ENCODE measurements around the gene PDE9A.

The PDE9A gene

DNA sequence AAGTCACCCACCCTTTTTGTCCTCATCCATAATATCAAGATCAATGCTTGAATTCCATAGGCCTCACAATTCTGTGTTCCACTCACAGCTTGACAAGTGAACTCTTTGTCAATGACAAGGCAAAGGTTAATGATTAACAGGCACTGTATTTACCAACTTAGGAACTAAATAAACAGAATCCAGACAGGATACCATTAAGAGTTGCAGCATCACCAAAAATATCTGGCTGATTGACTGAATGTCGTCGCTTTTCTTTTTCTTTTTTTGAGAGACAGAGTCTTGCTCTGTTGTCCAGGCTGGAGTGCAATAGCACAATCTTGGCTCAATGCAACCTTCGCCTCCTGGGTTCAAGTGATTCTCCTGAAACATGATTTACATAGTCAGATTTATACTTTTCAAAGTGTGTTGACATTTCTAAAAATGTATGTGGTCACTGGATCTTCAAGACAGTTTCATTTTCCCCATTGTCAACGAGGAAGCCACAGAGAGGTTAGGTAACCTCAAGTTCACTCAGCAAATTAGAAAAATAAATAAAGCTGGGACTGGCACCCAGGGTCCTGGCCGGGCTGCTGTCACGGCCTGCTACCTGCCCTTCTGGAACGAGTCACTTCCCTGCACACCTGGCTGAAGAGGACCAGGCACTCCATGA, 81.0 kb downstream of the PDE9A start:
- H3K27ac ChIP-seq (ENCODE audit: low read length), result no peak overlapping the region
- TF ChIP-seq EZH2 (IDR thresholded peaks at IDR 0.05; ENCODE audit: borderline replicate concordance, low read depth, low read length, severe bottlenecking), result no peak
- TF ChIP-seq, protein P1, sequence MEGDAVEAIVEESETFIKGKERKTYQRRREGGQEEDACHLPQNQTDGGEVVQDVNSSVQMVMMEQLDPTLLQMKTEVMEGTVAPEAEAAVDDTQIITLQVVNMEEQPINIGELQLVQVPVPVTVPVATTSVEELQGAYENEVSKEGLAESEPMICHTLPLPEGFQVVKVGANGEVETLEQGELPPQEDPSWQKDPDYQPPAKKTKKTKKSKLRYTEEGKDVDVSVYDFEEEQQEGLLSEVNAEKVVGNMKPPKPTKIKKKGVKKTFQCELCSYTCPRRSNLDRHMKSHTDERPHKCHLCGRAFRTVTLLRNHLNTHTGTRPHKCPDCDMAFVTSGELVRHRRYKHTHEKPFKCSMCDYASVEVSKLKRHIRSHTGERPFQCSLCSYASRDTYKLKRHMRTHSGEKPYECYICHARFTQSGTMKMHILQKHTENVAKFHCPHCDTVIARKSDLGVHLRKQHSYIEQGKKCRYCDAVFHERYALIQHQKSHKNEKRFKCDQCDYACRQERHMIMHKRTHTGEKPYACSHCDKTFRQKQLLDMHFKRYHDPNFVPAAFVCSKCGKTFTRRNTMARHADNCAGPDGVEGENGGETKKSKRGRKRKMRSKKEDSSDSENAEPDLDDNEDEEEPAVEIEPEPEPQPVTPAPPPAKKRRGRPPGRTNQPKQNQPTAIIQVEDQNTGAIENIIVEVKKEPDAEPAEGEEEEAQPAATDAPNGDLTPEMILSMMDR (IDR thresholded peaks at IDR 0.05; ENCODE audit: borderline replicate concordance, extremely low read depth, low read length, poor library complexity, severe bottlenecking), result no peak
- peaks cover 12% of the 10 kb centered on the region for H3K4me1 ChIP-seq (ENCODE audit: insufficient read depth, low read length)
- H3K9ac ChIP-seq (ENCODE audit: low read depth, low read length), result no peak overlapping the region
- no peaks in the 10 kb centered on the region for H3K27me3 ChIP-seq (ENCODE audit: insufficient read depth, low read length, poor library complexity)
- no peaks in the 10 kb centered on the region for H4K20me1 ChIP-seq (ENCODE audit: insufficient read depth, low read length)
- H3K9me3 ChIP-seq (ENCODE audit: insufficient read depth, low read length, severe bottlenecking), result no peaks in the 10 kb centered on the region
- H3K36me3 ChIP-seq (ENCODE audit: insufficient read depth, low read length), result no peaks in the 10 kb centered on the region
- H3K4me2 ChIP-seq (ENCODE audit: insufficient read depth, low read length), result no peak overlapping the region
- no peak overlapping the region for H2AFZ ChIP-seq (ENCODE audit: low read depth, low read length)
- no peak overlapping the region for H3K4me3 ChIP-seq (ENCODE audit: low read depth in 1 of 2, low read length in 2 of 2)
- no peaks in the 10 kb centered on the region for H3K79me2 ChIP-seq (ENCODE audit: insufficient read depth, low read length)
- no peak for DNase-seq
- peak; percentile 25; the same call in 1 of the 3 replicates for ATAC-seq (ENCODE audit: insufficient read depth, low read depth)

DNA sequence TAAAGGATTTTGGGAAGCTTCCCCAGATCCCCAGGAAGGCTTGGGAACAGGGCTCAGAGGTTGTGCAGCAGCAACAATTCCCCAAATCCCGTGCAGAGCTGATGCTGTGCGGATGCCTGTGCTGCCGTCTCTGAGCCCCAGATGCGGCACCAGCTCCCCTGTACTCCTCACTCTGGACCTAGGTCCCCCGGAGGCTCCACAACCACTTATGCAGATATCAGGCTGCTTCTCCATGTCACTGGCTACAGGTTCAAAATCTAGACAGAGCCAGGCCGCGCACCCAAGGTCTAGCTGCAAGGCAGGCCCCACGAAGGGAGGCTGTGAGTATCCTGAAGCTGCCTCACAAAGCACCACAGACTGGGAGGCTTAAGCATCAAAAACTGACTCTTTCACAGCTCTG, 81.6 kb downstream of the PDE9A start:
- Histone ChIP-seq H3K27ac (ENCODE audit: low read length) (no peak overlapping the region), H3K36me3 (ENCODE audit: insufficient read depth, low read length) (no peaks in the 10 kb centered on the region), H4K20me1 (ENCODE audit: insufficient read depth, low read length) (no peaks in the 10 kb centered on the region), H3K27me3 (ENCODE audit: insufficient read depth, low read length, poor library complexity) (no peaks in the 10 kb centered on the region), H3K4me1 (ENCODE audit: insufficient read depth, low read length) (peaks cover 12% of the 10 kb centered on the region), H3K4me3 (ENCODE audit: low read depth in 1 of 2, low read length in 2 of 2) (no peak overlapping the region), H3K79me2 (ENCODE audit: insufficient read depth, low read length) (no peaks in the 10 kb centered on the region), H3K9me3 (ENCODE audit: insufficient read depth, low read length, severe bottlenecking) (no peaks in the 10 kb centered on the region), H2AFZ (ENCODE audit: low read depth, low read length) (no peak overlapping the region), H3K9ac (ENCODE audit: low read depth, low read length) (no peak overlapping the region), H3K4me2 (ENCODE audit: insufficient read depth, low read length) (no peak overlapping the region)
- DNase-seq (no peak), ATAC-seq (ENCODE audit: insufficient read depth, low read depth) (no peak)
- TF ChIP-seq, protein P1 (IDR thresholded peaks at IDR 0.05; ENCODE audit: borderline replicate concordance, extremely low read depth, low read length, poor library complexity, severe bottlenecking), result no peak
- no peak for TF ChIP-seq EZH2 (IDR thresholded peaks at IDR 0.05; ENCODE audit: borderline replicate concordance, low read depth, low read length, severe bottlenecking)

DNA sequence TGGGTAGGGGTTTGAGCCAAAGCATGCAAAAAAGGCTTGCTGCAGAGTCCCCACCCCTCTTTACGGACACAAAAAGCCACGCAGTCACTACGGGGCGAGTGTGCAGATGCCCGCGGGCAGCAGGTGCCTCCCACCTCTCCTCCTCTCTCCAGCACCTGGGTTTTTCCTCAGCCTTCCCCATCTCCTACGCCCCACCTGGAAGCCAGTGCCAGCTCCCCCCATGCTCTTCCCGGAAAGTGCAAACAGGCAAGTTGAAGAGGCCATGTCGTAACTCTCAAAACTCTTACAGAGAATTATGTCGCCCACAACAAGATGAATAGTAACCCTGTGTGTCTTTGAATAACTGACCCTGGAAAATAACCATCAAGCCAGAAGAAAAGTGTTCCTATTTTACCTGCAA, 82.5 kb downstream of the PDE9A start:
- DNase-seq, result no peak
- no peaks in the 10 kb centered on the region for H3K27me3 ChIP-seq (ENCODE audit: insufficient read depth, low read length, poor library complexity)
- H3K4me3 ChIP-seq (ENCODE audit: low read depth in 1 of 2, low read length in 2 of 2), result no peak overlapping the region
- peaks cover 12% of the 10 kb centered on the region for H3K4me1 ChIP-seq (ENCODE audit: insufficient read depth, low read length)
- H3K79me2 ChIP-seq (ENCODE audit: insufficient read depth, low read length), result no peaks in the 10 kb centered on the region
- no peak overlapping the region for H2AFZ ChIP-seq (ENCODE audit: low read depth, low read length)
- no peak overlapping the region for H3K27ac ChIP-seq (ENCODE audit: low read length)
- H3K9ac ChIP-seq (ENCODE audit: low read depth, low read length), result no peak overlapping the region
- no peak overlapping the region for H3K4me2 ChIP-seq (ENCODE audit: insufficient read depth, low read length)
- no peaks in the 10 kb centered on the region for H3K9me3 ChIP-seq (ENCODE audit: insufficient read depth, low read length, severe bottlenecking)
- H3K36me3 ChIP-seq (ENCODE audit: insufficient read depth, low read length), result no peaks in the 10 kb centered on the region
- no peak for ATAC-seq (ENCODE audit: insufficient read depth, low read depth)
- H4K20me1 ChIP-seq (ENCODE audit: insufficient read depth, low read length), result no peaks in the 10 kb centered on the region
- TF ChIP-seq, protein P1 (IDR thresholded peaks at IDR 0.05; ENCODE audit: borderline replicate concordance, extremely low read depth, low read length, poor library complexity, severe bottlenecking), result no peak
- TF ChIP-seq EZH2 (IDR thresholded peaks at IDR 0.05; ENCODE audit: borderline replicate concordance, low read depth, low read length, severe bottlenecking), result no peak

Data from DND-41 (cell line).